ENCODE results near the gene CLUH. TPM values are rescaled to one million over a fixed set of nuclear protein-coding genes. Genes with fewer than 3 reads are reported as not detected.

The CLUH gene
- total RNA-seq, 2 donors from 2014 or later, result 68.5 to 137 TPM

- Histone ChIP-seq H3K4me3 (no peak overlapping the region), H3K36me3 (peaks cover 0 to 12% of the 10 kb centered on the region in 2 donors), H3K9me3 (no peaks in the 10 kb centered on the region), H3K27ac (no peak overlapping the region), H3K4me1 (replicated peaks) (peaks cover 24% of the 10 kb centered on the region), H3K27me3 (replicated peaks; ENCODE audit: insufficient read depth) (no peaks in the 10 kb centered on the region)
- WGBS, result 89% methylated on average over 24 of the region's 25 CpGs
- no peak for DNase-seq (ENCODE audit: low spot score)
- intact Hi-C loops (cut with DNase I), result loop anchor here (10.0 kb wide), 1 partner anchor 281 kb away; no protein-coding TSS in a partner anchor
- no peak for TF ChIP-seq CTCF (IDR thresholded peaks at IDR 0.05)
- no peak for TF ChIP-seq POLR2AphosphoS5 (IDR thresholded peaks at IDR 0.05)
- TF ChIP-seq POLR2A (IDR thresholded peaks at IDR 0.05), result no peak
Observed at GRCh38 chr17:2705888-2706795, 5.4 kb downstream of the CLUH start.

DNA sequence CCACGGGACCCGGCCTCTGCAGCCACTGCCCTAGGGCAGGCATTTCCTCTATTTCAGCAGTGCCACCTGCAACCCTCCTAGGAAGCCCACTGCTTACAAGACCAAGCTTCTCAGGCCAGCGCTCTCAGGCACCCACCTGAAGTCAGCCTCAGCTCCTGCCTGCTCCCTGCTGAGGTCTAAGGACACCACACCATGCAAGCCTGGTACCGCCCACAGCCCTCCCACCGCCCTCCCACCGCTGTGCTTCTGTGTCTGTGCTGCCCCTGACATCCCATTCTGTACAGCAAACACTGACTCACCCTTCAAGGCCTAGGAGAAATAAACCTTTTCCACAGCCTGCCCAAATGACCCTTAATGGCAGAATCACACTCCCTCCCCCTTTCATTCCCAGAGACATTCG, 6.3 kb downstream of the CLUH start:
- peaks cover 22% of the 10 kb centered on the region for H3K4me1 ChIP-seq (replicated peaks)
- intact Hi-C loops (cut with DNase I), result loop anchor here (10.0 kb wide), 1 partner anchor 280 kb away; no protein-coding TSS in a partner anchor
- no peaks in the 10 kb centered on the region for H3K9me3 ChIP-seq
- H3K4me3 ChIP-seq, result no peak overlapping the region
- no peak for DNase-seq (ENCODE audit: low spot score)
- no peaks in the 10 kb centered on the region for H3K27me3 ChIP-seq (replicated peaks; ENCODE audit: insufficient read depth)
- peaks cover 0 to 21% of the 10 kb centered on the region in 2 donors for H3K36me3 ChIP-seq
- H3K27ac ChIP-seq, result no peak overlapping the region
- TF ChIP-seq POLR2A (IDR thresholded peaks at IDR 0.05) (no peak), POLR2AphosphoS5 (IDR thresholded peaks at IDR 0.05) (no peak), CTCF (IDR thresholded peaks at IDR 0.05) (no peak)
- WGBS, result 83% methylated on average over 7 of the region's 7 CpGs

DNA sequence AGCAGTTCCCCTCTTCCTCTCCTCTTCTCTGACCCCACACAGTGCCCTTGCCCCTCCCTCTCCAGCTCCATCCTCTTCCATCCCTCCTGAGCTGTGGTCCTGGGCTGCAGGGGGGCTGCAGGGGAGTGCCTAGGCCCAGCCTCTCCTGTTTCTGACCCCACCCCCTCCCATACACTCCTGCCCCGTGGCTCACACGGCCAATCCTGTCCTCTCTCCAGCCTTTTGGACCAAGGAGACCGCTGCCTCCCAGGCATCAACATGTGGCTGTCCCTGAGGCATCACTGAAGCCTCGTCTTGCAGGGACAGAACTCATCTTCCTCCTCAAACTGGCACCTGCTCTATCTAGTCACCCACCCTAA, 6.7 kb downstream of the CLUH start:
- H3K4me3 ChIP-seq, result no peak overlapping the region
- intact Hi-C loops (cut with DNase I), result loop anchor here (10.0 kb wide), 1 partner anchor 280 kb away; no protein-coding TSS in a partner anchor
- 73% methylated on average over 4 of the region's 4 CpGs for WGBS
- H3K36me3 ChIP-seq, result peaks cover 0 to 24% of the 10 kb centered on the region in 2 donors
- no peak for TF ChIP-seq POLR2A (IDR thresholded peaks at IDR 0.05)
- TF ChIP-seq CTCF (IDR thresholded peaks at IDR 0.05), result no peak
- no peak for TF ChIP-seq POLR2AphosphoS5 (IDR thresholded peaks at IDR 0.05)
- H3K4me1 ChIP-seq (replicated peaks), result peaks cover 18% of the 10 kb centered on the region
- no peak for DNase-seq (ENCODE audit: low spot score)
- H3K27ac ChIP-seq, result no peak overlapping the region
- H3K27me3 ChIP-seq (replicated peaks; ENCODE audit: insufficient read depth), result no peaks in the 10 kb centered on the region
- no peaks in the 10 kb centered on the region for H3K9me3 ChIP-seq

GRCh38 chr17:2704031-2704889, 7.3 kb downstream of the CLUH start:
- no peaks in the 10 kb centered on the region for H3K9me3 ChIP-seq
- DNase-seq (ENCODE audit: low spot score), result no peak
- H3K27ac ChIP-seq, result no peak overlapping the region
- no peaks in the 10 kb centered on the region for H3K27me3 ChIP-seq (replicated peaks; ENCODE audit: insufficient read depth)
- no peak overlapping the region for H3K4me3 ChIP-seq
- peaks cover 0 to 25% of the 10 kb centered on the region in 2 donors for H3K36me3 ChIP-seq
- H3K4me1 ChIP-seq (replicated peaks), result peaks cover 13% of the 10 kb centered on the region
- intact Hi-C loops (cut with DNase I), result loop anchor here (10.0 kb wide), 1 partner anchor 279 kb away; no protein-coding TSS in a partner anchor
- TF ChIP-seq CTCF (IDR thresholded peaks at IDR 0.05), result no peak
- no peak for TF ChIP-seq POLR2A (IDR thresholded peaks at IDR 0.05)
- no peak for TF ChIP-seq POLR2AphosphoS5 (IDR thresholded peaks at IDR 0.05)
- 90% methylated on average over 31 of the region's 38 CpGs for WGBS

All from prostate gland (tissue), 2 donors.